ENCODE results near the gene DDX27.
"Not testable (repeated sequence)": the region's sequence is repeated elsewhere in the genome, so short reads cannot be mapped to it uniquely, and the experiment has no call there.

The DDX27 gene

DNA sequence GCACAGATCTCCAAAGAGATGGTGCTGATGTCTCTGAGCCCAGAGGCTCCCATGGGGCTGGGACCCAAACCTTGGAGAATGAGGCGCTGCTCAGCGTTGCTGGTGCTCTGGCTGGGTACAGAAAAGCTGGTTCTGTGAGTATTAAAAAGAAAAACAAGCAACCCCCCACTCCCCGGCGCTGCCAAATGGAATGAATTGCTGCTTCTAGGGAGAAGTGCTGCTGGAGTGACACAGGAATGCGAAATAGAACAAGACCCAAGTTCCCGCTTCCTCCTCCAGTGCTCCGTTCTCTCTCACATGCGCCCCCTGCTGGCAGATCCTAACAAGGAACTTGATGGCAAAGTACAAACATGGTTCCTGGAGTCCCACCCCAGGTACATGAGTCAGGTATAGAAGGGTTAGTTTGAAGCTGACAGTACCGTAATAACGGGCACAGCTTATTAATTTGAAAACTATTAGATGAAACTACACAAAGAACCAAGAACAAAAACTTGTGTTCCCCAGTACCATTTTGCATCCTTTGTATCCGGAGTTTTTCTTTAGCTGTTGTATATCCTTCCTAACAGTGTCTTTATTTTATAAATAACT is 2.1 kb upstream of the DDX27 start:
- Mint-ChIP-seq H3K27me3 (no peaks in the 10 kb centered on the region), H3K27ac (ENCODE audit: low read depth) (no peak overlapping the region), H3K4me1 (peaks cover 26% of the 10 kb centered on the region), H3K9me3 (no peaks in the 10 kb centered on the region), H3K36me3 (ENCODE audit: insufficient read depth) (peaks cover 22% of the 10 kb centered on the region), H3K4me3 (peak overlapping the region; percentile 20)
- ATAC-seq (replicated peaks; ENCODE audit: extremely low read depth, poor library complexity, severe bottlenecking), result peak; percentile 33
- DNase-seq (ENCODE audit: low spot score in 2 of 2), result peak; percentile 79 to 94

GRCh38 chr20:49218739-49219090 is 501 bp upstream of the DDX27 start:
- ATAC-seq (replicated peaks; ENCODE audit: extremely low read depth, poor library complexity, severe bottlenecking), result not testable (repeated sequence)
- Mint-ChIP-seq H3K36me3 (ENCODE audit: insufficient read depth) (peaks cover 35% of the 10 kb centered on the region), H3K4me3 (peak overlapping the region; percentile 88)

GRCh38 chr20:49219924-49220831 is 962 bp downstream of the DDX27 start:
- Mint-ChIP-seq H3K27me3 (no peaks in the 10 kb centered on the region), H3K27ac (ENCODE audit: low read depth) (peak overlapping the region; percentile 93), H3K4me1 (peaks cover 26% of the 10 kb centered on the region), H3K4me3 (peak overlapping the region; percentile 88), H3K9me3 (no peaks in the 10 kb centered on the region), H3K36me3 (ENCODE audit: insufficient read depth) (peaks cover 49% of the 10 kb centered on the region)
- no peak for ATAC-seq (replicated peaks; ENCODE audit: extremely low read depth, poor library complexity, severe bottlenecking)
- no peak for DNase-seq (ENCODE audit: low spot score in 2 of 2)

More at GRCh38 chr20:49218739-49219090, 501 bp upstream of the DDX27 start:
- Mint-ChIP-seq H3K27ac (ENCODE audit: low read depth) (peak overlapping the region; percentile 93), H3K4me1 (peaks cover 26% of the 10 kb centered on the region)
- DNase-seq (ENCODE audit: low spot score in 2 of 2); H3K27me3 Mint-ChIP-seq; H3K9me3 Mint-ChIP-seq: not testable (repeated sequence)

- ATAC-seq (replicated peaks; ENCODE audit: extremely low read depth, poor library complexity, severe bottlenecking), result no peak
- Mint-ChIP-seq H3K27ac (ENCODE audit: low read depth) (peak overlapping the region; percentile 71), H3K4me3 (no peak overlapping the region), H3K4me1 (peaks cover 17% of the 10 kb centered on the region), H3K27me3 (no peaks in the 10 kb centered on the region), H3K36me3 (ENCODE audit: insufficient read depth) (peaks cover 82% of the 10 kb centered on the region), H3K9me3 (no peaks in the 10 kb centered on the region)
- DNase-seq (ENCODE audit: low spot score in 2 of 2), result no peak
Observed at GRCh38 chr20:49225896-49226295, 6.7 kb downstream of the DDX27 start.

DNA sequence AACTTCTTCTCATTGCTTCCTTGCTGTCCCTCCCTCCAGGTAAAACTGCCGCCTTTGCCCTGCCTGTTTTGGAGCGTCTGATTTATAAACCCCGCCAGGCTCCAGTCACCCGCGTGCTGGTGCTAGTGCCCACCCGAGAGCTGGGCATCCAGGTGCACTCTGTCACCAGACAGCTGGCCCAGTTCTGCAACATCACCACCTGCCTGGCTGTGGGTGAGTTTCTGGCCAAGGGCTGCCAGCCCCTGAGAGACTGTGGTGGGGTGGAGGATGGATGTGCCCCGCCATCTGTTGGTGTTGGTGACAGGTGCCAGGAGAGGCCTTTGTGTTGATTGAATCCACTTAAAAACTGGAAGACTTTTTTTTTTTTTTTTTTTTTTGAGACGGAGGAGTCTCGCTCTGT is 9.5 kb downstream of the DDX27 start:
- Mint-ChIP-seq H3K4me3 (no peak overlapping the region), H3K4me1 (peaks cover 18% of the 10 kb centered on the region), H3K27ac (ENCODE audit: low read depth) (no peak overlapping the region), H3K27me3 (no peaks in the 10 kb centered on the region), H3K36me3 (ENCODE audit: insufficient read depth) (peaks cover 83% of the 10 kb centered on the region), H3K9me3 (no peaks in the 10 kb centered on the region)
- ATAC-seq (replicated peaks; ENCODE audit: extremely low read depth, poor library complexity, severe bottlenecking) (no peak), DNase-seq (ENCODE audit: low spot score in 2 of 2) (no peak)

DNA sequence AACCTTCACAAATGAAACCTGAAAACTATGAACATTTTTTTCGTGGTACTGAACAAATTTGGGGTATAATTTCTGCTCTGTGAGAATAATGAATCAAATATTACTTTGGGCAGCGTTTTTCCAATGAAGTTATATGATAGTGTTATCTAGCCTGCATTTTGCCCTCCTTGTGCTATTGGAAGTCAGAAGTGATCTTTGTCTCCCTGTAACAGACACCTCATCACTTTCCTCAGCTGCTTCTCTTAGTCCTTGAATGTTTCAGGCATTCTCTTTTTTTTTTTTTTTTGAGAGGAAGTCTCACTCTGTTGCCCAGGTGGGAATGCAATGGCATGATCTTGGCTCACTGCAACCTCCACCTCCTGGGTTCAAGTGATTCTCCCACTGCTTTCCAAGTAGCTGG is 10.2 kb downstream of the DDX27 start:
- Mint-ChIP-seq H3K4me1 (peaks cover 18% of the 10 kb centered on the region), H3K27ac (ENCODE audit: low read depth) (no peak overlapping the region), H3K36me3 (ENCODE audit: insufficient read depth) (peaks cover 81% of the 10 kb centered on the region), H3K4me3 (no peak overlapping the region), H3K27me3 (no peaks in the 10 kb centered on the region), H3K9me3 (no peaks in the 10 kb centered on the region)
- DNase-seq (ENCODE audit: low spot score in 2 of 2), result no peak
- no peak for ATAC-seq (replicated peaks; ENCODE audit: extremely low read depth, poor library complexity, severe bottlenecking)

GRCh38 chr20:49230021-49230420 is 10.8 kb downstream of the DDX27 start:
- peaks cover 25% of the 10 kb centered on the region for H3K4me1 Mint-ChIP-seq
- H3K27me3 Mint-ChIP-seq, result no peaks in the 10 kb centered on the region
- DNase-seq (ENCODE audit: low spot score in 2 of 2) (no peak), ATAC-seq (replicated peaks; ENCODE audit: extremely low read depth, poor library complexity, severe bottlenecking) (no peak)
- H3K9me3 Mint-ChIP-seq, result no peaks in the 10 kb centered on the region
- H3K27ac Mint-ChIP-seq (ENCODE audit: low read depth), result no peak overlapping the region
- no peak overlapping the region for H3K4me3 Mint-ChIP-seq
- peaks cover 79% of the 10 kb centered on the region for H3K36me3 Mint-ChIP-seq (ENCODE audit: insufficient read depth)

DNA sequence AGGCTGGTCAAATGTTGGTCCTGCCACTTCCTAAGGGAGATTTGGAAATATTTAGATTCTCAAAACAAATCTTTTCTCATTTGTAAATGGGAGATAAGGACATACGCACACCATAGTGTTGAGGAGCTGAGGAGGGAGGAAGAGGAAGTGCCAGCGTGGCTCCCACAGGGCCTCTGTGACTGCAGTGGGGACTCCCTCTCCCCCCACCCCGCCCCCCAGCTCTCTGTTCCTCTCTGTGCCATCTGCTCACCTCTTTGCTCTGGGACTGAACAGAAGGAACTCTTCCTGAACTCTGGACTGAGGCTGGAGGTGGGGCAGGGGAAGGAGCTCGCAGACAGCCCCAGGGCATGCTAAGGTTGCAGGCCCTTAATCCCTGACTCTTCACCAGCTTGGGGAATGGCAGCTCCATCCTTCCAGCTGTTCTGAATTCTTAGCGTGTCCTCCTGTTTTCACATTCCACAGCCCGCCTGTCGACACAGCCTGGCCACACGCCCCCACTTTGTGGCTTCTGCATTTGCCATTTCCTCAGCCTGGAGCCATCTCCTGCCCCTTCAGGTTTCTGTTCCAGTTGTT is 11.4 kb downstream of the DDX27 start:
- no peak for DNase-seq (ENCODE audit: low spot score in 2 of 2)
- Mint-ChIP-seq H3K27me3 (no peaks in the 10 kb centered on the region), H3K4me3 (no peak overlapping the region), H3K36me3 (ENCODE audit: insufficient read depth) (peaks cover 75% of the 10 kb centered on the region), H3K9me3 (no peaks in the 10 kb centered on the region), H3K27ac (ENCODE audit: low read depth) (peak overlapping the region; percentile 19), H3K4me1 (peaks cover 23% of the 10 kb centered on the region)
- no peak for ATAC-seq (replicated peaks; ENCODE audit: extremely low read depth, poor library complexity, severe bottlenecking)

DNA sequence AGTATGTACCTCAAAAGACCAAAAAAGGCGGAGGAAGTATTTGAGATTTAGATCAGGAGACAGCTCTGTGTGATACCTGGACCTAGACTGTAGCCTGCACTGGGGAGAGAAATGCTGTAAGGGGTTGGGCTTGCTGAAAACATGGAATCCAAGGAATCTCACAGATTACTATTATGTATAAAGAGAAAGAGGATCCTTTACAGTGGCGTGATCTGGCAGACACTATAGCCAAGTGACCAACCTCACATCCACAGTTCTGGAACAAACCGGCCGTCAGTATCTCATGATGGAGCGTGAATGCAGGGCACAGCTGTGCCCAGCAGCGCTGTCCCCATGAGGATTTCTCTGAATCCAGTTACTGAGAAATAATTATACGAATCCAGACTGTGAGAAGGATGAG is 12.3 kb downstream of the DDX27 start:
- H3K27me3 Mint-ChIP-seq, result no peaks in the 10 kb centered on the region
- peaks cover 75% of the 10 kb centered on the region for H3K36me3 Mint-ChIP-seq (ENCODE audit: insufficient read depth)

GRCh38 chr20:49233226-49233625 is 14.0 kb downstream of the DDX27 start:
- no peak for ATAC-seq (replicated peaks; ENCODE audit: extremely low read depth, poor library complexity, severe bottlenecking)
- DNase-seq (ENCODE audit: low spot score in 2 of 2), result no peak
- Mint-ChIP-seq H3K36me3 (ENCODE audit: insufficient read depth) (peaks cover 73% of the 10 kb centered on the region), H3K4me1 (peaks cover 17% of the 10 kb centered on the region), H3K27ac (ENCODE audit: low read depth) (no peak overlapping the region), H3K27me3 (no peaks in the 10 kb centered on the region), H3K4me3 (no peak overlapping the region), H3K9me3 (no peaks in the 10 kb centered on the region)

More for the DNA sequence above, 12.3 kb downstream of the DDX27 start:
- Mint-ChIP-seq H3K9me3 (no peaks in the 10 kb centered on the region), H3K4me1 (peaks cover 17% of the 10 kb centered on the region), H3K4me3 (no peak overlapping the region), H3K27ac (ENCODE audit: low read depth) (no peak overlapping the region)
- no peak for ATAC-seq (replicated peaks; ENCODE audit: extremely low read depth, poor library complexity, severe bottlenecking)
- no peak for DNase-seq (ENCODE audit: low spot score in 2 of 2)

DNA sequence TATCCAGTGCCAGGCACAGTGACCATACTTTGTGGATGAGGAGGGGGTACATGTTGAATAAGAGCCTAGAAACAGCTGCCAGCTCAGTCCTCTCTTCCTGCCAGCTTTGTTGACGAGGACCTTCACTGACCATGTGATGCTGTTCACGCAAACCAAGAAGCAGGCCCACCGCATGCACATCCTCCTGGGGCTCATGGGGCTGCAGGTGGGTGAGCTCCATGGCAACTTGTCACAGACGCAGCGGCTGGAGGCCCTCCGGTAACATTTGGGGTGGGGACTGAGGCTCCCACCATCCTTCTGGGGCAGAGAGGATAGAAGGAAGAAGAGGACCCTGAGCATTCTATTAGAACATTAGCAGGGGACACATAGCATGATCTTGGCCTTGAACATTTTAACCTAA is 15.6 kb downstream of the DDX27 start:
- Mint-ChIP-seq H3K4me1 (peaks cover 17% of the 10 kb centered on the region), H3K27ac (ENCODE audit: low read depth) (peak overlapping the region; percentile 65), H3K27me3 (no peaks in the 10 kb centered on the region), H3K9me3 (no peaks in the 10 kb centered on the region), H3K4me3 (no peak overlapping the region), H3K36me3 (ENCODE audit: insufficient read depth) (peaks cover 71% of the 10 kb centered on the region)
- ATAC-seq (replicated peaks; ENCODE audit: extremely low read depth, poor library complexity, severe bottlenecking) (no peak), DNase-seq (ENCODE audit: low spot score in 2 of 2) (no peak)

GRCh38 chr20:49236301-49236700 is 17.1 kb downstream of the DDX27 start:
- peaks cover 9% of the 10 kb centered on the region for H3K4me1 Mint-ChIP-seq
- H3K27ac Mint-ChIP-seq (ENCODE audit: low read depth), result peak overlapping the region; percentile 56
- H3K27me3 Mint-ChIP-seq, result no peaks in the 10 kb centered on the region
- H3K9me3 Mint-ChIP-seq, result no peaks in the 10 kb centered on the region
- peaks cover 70% of the 10 kb centered on the region for H3K36me3 Mint-ChIP-seq (ENCODE audit: insufficient read depth)
- H3K4me3 Mint-ChIP-seq, result no peak overlapping the region
- ATAC-seq (replicated peaks; ENCODE audit: extremely low read depth, poor library complexity, severe bottlenecking), result no peak
- no peak for DNase-seq (ENCODE audit: low spot score in 2 of 2)

GRCh38 chr20:49237531-49237930 is 18.3 kb downstream of the DDX27 start:
- no peak overlapping the region for H3K4me3 Mint-ChIP-seq
- no peak for ATAC-seq (replicated peaks; ENCODE audit: extremely low read depth, poor library complexity, severe bottlenecking)
- H3K27ac Mint-ChIP-seq (ENCODE audit: low read depth), result peak overlapping the region; percentile 59
- no peak for DNase-seq (ENCODE audit: low spot score in 2 of 2)
- peaks cover 72% of the 10 kb centered on the region for H3K36me3 Mint-ChIP-seq (ENCODE audit: insufficient read depth)
- H3K27me3 Mint-ChIP-seq, result no peaks in the 10 kb centered on the region
- H3K4me1 Mint-ChIP-seq, result peaks cover 7% of the 10 kb centered on the region
- H3K9me3 Mint-ChIP-seq, result no peaks in the 10 kb centered on the region
